B cell (primary cell): ENCODE results near the gene ERCC1.

ENCODE experiments used
- EZH2 ChIP-seq: IDR thresholded peaks from 2 replicates; pipeline ENCODE4 v1.6.1; 2012; ENCODE audit warnings: borderline replicate concordance, low read depth, mild to moderate bottlenecking, moderate library complexity, low read length; ENCODE audit not compliant: insufficient read depth, poor library complexity, severe bottlenecking
- TF ChIP-seq, protein P1 (sequence below): fragments of 200-600 bp; IDR thresholded peaks from one replicate; pipeline ENCODE4 v1.8.0; 2022; ENCODE audit warnings: antibody characterized with exemption, mild to moderate bottlenecking

- TF ChIP-seq, protein P1, sequence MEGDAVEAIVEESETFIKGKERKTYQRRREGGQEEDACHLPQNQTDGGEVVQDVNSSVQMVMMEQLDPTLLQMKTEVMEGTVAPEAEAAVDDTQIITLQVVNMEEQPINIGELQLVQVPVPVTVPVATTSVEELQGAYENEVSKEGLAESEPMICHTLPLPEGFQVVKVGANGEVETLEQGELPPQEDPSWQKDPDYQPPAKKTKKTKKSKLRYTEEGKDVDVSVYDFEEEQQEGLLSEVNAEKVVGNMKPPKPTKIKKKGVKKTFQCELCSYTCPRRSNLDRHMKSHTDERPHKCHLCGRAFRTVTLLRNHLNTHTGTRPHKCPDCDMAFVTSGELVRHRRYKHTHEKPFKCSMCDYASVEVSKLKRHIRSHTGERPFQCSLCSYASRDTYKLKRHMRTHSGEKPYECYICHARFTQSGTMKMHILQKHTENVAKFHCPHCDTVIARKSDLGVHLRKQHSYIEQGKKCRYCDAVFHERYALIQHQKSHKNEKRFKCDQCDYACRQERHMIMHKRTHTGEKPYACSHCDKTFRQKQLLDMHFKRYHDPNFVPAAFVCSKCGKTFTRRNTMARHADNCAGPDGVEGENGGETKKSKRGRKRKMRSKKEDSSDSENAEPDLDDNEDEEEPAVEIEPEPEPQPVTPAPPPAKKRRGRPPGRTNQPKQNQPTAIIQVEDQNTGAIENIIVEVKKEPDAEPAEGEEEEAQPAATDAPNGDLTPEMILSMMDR = no peak
- TF ChIP-seq EZH2 = no peak
Measured at GRCh38 chr19:45471931-45472562, 48.3 kb upstream of the ERCC1 start.
